GM21825 (cell line): ENCODE results near the gene SPTA1.
"Not testable (repeated sequence)": the region's sequence is repeated elsewhere in the genome, so short reads cannot be mapped to it uniquely, and the experiment has no call there.

Experiments
- ATAC-seq: cut with Tn5 transposase; IDR thresholded peaks from one replicate; pipeline ENCODE4 v1.9.1; 2021; ENCODE audit warnings: mild to moderate bottlenecking, moderate library complexity; ENCODE audit not compliant: unreplicated experiment

The SPTA1 gene

GRCh38 chr1:158686111-158687009 is at the start of gene SPTA1:
Gene SPTA1 (minus strand): TSS chr1:158686715. CDS start chr1:158686517, 198 bp downstream.
- ATAC-seq, result no peak

- no peak for ATAC-seq
Observed at GRCh38 chr1:158735848-158736247, 49.3 kb upstream of the SPTA1 start.

GRCh38 chr1:158732524-158732923 is 46.0 kb upstream of the SPTA1 start:
- ATAC-seq, result no peak

- no peak for ATAC-seq
Observed at GRCh38 chr1:158731707-158732106, 45.2 kb upstream of the SPTA1 start.

- ATAC-seq, result no peak
Observed at GRCh38 chr1:158730453-158730852, 43.9 kb upstream of the SPTA1 start.

- no peak for ATAC-seq
Observed at GRCh38 chr1:158728510-158729225, 42.2 kb upstream of the SPTA1 start.

GRCh38 chr1:158724442-158724841 is 37.9 kb upstream of the SPTA1 start:
- no peak for ATAC-seq

GRCh38 chr1:158720620-158721019 is 34.1 kb upstream of the SPTA1 start, which contains the start of gene OR6K3:
Gene OR6K3 (minus strand): TSS chr1:158720720. CDS start chr1:158718115, 2,605 bp downstream.
- ATAC-seq, result no peak

GRCh38 chr1:158719664-158720063 is 33.1 kb upstream of the SPTA1 start:
- ATAC-seq, result no peak

GRCh38 chr1:158717344-158717743 is 30.8 kb upstream of the SPTA1 start:
- no peak for ATAC-seq

GRCh38 chr1:158716335-158716734 is 29.8 kb upstream of the SPTA1 start:
- ATAC-seq, result no peak

- no peak for ATAC-seq
Observed at GRCh38 chr1:158714754-158715153, 28.2 kb upstream of the SPTA1 start.

GRCh38 chr1:158711098-158711497 is 24.6 kb upstream of the SPTA1 start:
- no peak for ATAC-seq

- no peak for ATAC-seq
Observed at GRCh38 chr1:158706096-158706495, 19.6 kb upstream of the SPTA1 start.

GRCh38 chr1:158700552-158700951 is 14.0 kb upstream of the SPTA1 start, which contains the start of gene OR6K2:
Gene OR6K2 (minus strand): TSS chr1:158700652. CDS start chr1:158700652, 0 bp downstream.
- ATAC-seq, result no peak

GRCh38 chr1:158694596-158694995 is 8.1 kb upstream of the SPTA1 start:
- ATAC-seq, result no peak

- ATAC-seq, result no peak
Observed at GRCh38 chr1:158692356-158692755, 5.8 kb upstream of the SPTA1 start.

GRCh38 chr1:158691907-158692306 is 5.4 kb upstream of the SPTA1 start:
- no peak for ATAC-seq

GRCh38 chr1:158691149-158691548 is 4.6 kb upstream of the SPTA1 start:
- not testable (repeated sequence) for ATAC-seq

- no peak for ATAC-seq
Observed at GRCh38 chr1:158689875-158690274, 3.4 kb upstream of the SPTA1 start.

- no peak for ATAC-seq
Observed at GRCh38 chr1:158689110-158689509, 2.6 kb upstream of the SPTA1 start.

- ATAC-seq, result not testable (repeated sequence)
Observed at GRCh38 chr1:158688343-158688742, 1.8 kb upstream of the SPTA1 start.
